ENCODE measurements around the gene PHC1.

The PHC1 gene

GRCh38 chr12:8953773-8954402 lies 39.6 kb downstream of the PHC1 start:
- Mint-ChIP-seq H3K9me3 (peaks cover 5% of the 10 kb centered on the region), H3K4me1 (peaks cover 79% of the 10 kb centered on the region), H3K4me3 (peak overlapping the region; percentile 84), H3K27me3 (no peaks in the 10 kb centered on the region), H3K27ac (peak overlapping the region; percentile 87), H3K36me3 (peaks cover 1% of the 10 kb centered on the region)

GRCh38 chr12:8956073-8956472 lies 41.8 kb downstream of the PHC1 start:
- Mint-ChIP-seq H3K36me3 (peaks cover 2% of the 10 kb centered on the region), H3K4me3 (no peak overlapping the region), H3K9me3 (peaks cover 5% of the 10 kb centered on the region), H3K4me1 (peaks cover 96% of the 10 kb centered on the region), H3K27ac (no peak overlapping the region), H3K27me3 (no peaks in the 10 kb centered on the region)

DNA sequence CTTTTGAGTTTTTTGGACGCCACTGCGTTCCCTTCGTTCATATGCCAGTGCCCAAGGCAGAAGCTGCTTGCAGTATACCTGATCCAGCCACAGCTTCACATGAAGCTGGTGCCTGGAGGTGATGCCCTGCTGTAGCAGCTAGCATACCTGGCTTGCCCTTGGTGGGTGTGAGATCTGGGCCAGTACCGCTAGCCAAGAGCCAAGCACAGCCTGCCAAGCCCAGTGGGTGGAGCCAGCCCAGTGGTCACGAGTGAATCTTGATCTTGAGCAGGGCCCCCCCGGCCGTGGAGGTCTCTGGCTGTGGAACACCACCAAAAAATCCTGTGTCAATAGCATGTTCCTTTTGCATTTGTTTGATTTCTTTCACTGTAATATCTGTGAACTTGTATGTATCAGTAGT lies 42.5 kb downstream of the PHC1 start:
- Mint-ChIP-seq H3K27ac (peak overlapping the region; percentile 71), H3K27me3 (no peaks in the 10 kb centered on the region), H3K9me3 (peaks cover 5% of the 10 kb centered on the region), H3K4me3 (peak overlapping the region; percentile 16), H3K4me1 (peaks cover 93% of the 10 kb centered on the region), H3K36me3 (peaks cover 2% of the 10 kb centered on the region)

GRCh38 chr12:8957561-8957960 lies 43.3 kb downstream of the PHC1 start:
- Mint-ChIP-seq H3K4me1 (peaks cover 93% of the 10 kb centered on the region), H3K9me3 (peaks cover 5% of the 10 kb centered on the region), H3K4me3 (no peak overlapping the region), H3K36me3 (peaks cover 6% of the 10 kb centered on the region), H3K27me3 (no peaks in the 10 kb centered on the region), H3K27ac (peak overlapping the region; percentile 38)

DNA sequence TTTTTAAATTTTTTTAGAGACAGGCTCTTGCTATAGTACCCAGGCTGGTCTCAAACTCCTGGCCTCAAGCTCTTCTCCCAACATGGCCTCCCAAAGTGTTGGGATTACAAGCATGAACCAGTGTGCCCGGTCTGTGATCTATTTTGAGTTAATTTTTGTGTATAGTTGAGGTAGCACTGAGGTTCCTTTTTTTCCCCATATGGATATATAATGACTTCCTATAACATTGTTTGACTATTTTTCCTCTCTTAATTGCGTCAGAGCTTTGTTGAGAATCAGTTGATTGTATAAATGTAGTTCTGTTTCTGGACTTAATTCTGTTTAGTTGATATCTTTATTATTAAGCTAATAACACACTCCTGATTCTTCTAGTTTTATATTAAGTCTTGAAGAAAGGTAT lies 43.8 kb downstream of the PHC1 start:
- Mint-ChIP-seq H3K4me1 (peaks cover 93% of the 10 kb centered on the region), H3K36me3 (peaks cover 8% of the 10 kb centered on the region), H3K27ac (peak overlapping the region; percentile 33), H3K4me3 (no peak overlapping the region), H3K9me3 (peaks cover 5% of the 10 kb centered on the region), H3K27me3 (no peaks in the 10 kb centered on the region)

- peak overlapping the region; percentile 63 for H3K27ac Mint-ChIP-seq
- H3K27me3 Mint-ChIP-seq, result no peaks in the 10 kb centered on the region
- peaks cover 16% of the 10 kb centered on the region for H3K36me3 Mint-ChIP-seq
- H3K4me3 Mint-ChIP-seq, result peak overlapping the region; percentile 1
- H3K9me3 Mint-ChIP-seq, result peaks cover 5% of the 10 kb centered on the region
- H3K4me1 Mint-ChIP-seq, result peaks cover 82% of the 10 kb centered on the region
Observed at GRCh38 chr12:8960176-8960575, 45.9 kb downstream of the PHC1 start.

DNA sequence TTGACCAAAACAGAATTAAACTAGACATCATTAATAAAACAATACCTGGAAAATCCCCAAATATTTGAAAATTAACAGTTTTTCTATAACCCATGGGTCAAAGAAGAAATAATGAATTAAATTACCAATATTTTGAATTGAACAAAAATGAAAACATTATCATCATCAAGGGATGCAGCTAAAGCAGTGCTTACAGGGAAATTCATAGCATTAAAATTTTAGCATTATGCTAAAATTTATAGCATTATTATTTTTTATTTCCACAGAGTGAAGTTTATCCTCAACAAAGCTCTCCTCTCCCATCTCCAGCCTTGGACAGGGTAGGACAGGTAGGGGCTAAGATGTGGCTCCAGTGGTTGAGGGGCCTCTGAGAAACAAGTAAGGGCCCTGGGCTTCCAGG lies 54.5 kb downstream of the PHC1 start:
- no peak overlapping the region for H3K4me3 Mint-ChIP-seq
- peaks cover 17% of the 10 kb centered on the region for H3K36me3 Mint-ChIP-seq
- no peaks in the 10 kb centered on the region for H3K27me3 Mint-ChIP-seq
- peaks cover 8% of the 10 kb centered on the region for H3K9me3 Mint-ChIP-seq
- H3K4me1 Mint-ChIP-seq, result peaks cover 23% of the 10 kb centered on the region
- H3K27ac Mint-ChIP-seq, result no peak overlapping the region

GRCh38 chr12:8969861-8970411 lies 55.6 kb downstream of the PHC1 start:
- Mint-ChIP-seq H3K36me3 (peaks cover 15% of the 10 kb centered on the region), H3K9me3 (peaks cover 8% of the 10 kb centered on the region), H3K27me3 (no peaks in the 10 kb centered on the region), H3K27ac (no peak overlapping the region), H3K4me3 (no peak overlapping the region), H3K4me1 (peaks cover 17% of the 10 kb centered on the region)

DNA sequence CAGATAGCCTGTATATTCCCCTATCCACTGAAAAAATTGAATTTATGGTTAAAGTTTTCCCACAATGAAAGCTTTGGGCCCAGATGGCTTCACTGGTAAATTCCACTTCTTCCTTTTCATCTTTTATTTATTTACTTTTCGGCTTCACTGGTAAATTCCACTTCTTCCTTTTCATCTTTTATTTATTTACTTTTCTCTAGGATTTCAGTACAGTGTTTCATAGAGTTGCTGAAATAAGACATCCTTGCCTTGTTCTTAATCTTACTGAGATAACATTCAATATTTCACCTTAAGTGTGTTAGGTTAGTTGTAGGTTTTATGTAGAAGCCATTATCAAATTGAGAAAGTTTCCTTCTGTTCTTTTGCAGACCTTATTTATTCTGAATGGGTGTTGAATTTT lies 56.1 kb downstream of the PHC1 start:
- Mint-ChIP-seq H3K27me3 (no peaks in the 10 kb centered on the region), H3K9me3 (peaks cover 8% of the 10 kb centered on the region), H3K4me3 (no peak overlapping the region), H3K36me3 (peaks cover 15% of the 10 kb centered on the region), H3K4me1 (peaks cover 18% of the 10 kb centered on the region), H3K27ac (peak overlapping the region; percentile 13)

DNA sequence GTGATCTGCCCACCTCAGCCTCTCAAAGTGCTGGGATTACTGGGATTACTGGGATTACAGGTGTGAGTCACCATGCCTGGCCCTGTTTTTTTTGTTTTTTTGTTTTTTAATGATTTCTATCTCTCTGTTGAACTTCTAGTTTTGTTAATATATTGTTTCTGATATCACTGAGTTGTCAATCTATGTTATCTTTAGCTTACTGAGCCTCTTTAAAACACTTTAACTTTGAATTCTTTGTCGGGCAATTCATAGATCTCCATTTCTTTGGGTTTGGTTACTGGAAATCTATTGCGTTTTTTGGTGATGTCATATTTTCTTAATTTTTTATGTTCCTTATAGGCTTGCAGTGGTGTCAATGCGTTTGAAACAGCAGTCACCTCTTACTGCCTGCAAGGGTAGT lies 65.8 kb downstream of the PHC1 start:
- Mint-ChIP-seq H3K36me3 (peaks cover 34% of the 10 kb centered on the region), H3K4me1 (peaks cover 40% of the 10 kb centered on the region), H3K9me3 (peaks cover 14% of the 10 kb centered on the region), H3K4me3 (no peak overlapping the region), H3K27me3 (no peaks in the 10 kb centered on the region), H3K27ac (no peak overlapping the region)

DNA sequence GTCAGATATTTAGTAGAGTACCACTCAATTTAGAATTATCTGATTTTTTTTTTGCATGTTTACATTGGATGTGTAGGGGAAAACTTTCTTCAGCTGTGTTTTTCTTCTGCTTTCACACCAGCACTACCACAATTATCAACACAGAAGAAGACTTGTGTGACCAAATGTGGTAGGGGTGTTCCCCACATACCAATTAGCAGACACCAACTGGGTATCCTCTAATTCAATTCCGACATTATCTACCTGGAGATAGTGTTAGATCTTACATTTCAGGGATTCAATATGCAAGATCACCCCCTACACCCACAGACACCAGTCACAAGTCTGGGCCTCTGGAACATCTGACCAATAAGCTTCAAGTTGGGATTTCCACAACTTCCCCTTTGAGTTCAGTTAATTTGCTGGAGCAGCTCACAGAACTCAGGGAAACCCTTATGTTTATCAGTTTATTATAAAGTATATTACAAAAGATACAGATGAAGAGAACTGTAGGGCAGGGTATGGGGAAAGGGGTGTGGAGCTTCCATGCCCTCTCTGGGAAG lies 71.0 kb downstream of the PHC1 start:
- Mint-ChIP-seq H3K27me3 (no peaks in the 10 kb centered on the region), H3K9me3 (no peaks in the 10 kb centered on the region), H3K27ac (no peak overlapping the region), H3K36me3 (peaks cover 17% of the 10 kb centered on the region), H3K4me3 (no peak overlapping the region), H3K4me1 (peaks cover 61% of the 10 kb centered on the region)

GRCh38 chr12:8987163-8987562 lies 72.9 kb downstream of the PHC1 start:
- Mint-ChIP-seq H3K4me3 (peak overlapping the region; percentile 63), H3K36me3 (peaks cover 11% of the 10 kb centered on the region), H3K27ac (no peak overlapping the region), H3K4me1 (peaks cover 64% of the 10 kb centered on the region), H3K27me3 (no peaks in the 10 kb centered on the region), H3K9me3 (no peaks in the 10 kb centered on the region)

- Mint-ChIP-seq H3K4me1 (peaks cover 69% of the 10 kb centered on the region), H3K4me3 (peak overlapping the region; percentile 63), H3K9me3 (no peaks in the 10 kb centered on the region), H3K27ac (peak overlapping the region; percentile 0), H3K36me3 (peaks cover 11% of the 10 kb centered on the region), H3K27me3 (no peaks in the 10 kb centered on the region)
Observed at GRCh38 chr12:8987685-8988084, 73.4 kb downstream of the PHC1 start.

DNA sequence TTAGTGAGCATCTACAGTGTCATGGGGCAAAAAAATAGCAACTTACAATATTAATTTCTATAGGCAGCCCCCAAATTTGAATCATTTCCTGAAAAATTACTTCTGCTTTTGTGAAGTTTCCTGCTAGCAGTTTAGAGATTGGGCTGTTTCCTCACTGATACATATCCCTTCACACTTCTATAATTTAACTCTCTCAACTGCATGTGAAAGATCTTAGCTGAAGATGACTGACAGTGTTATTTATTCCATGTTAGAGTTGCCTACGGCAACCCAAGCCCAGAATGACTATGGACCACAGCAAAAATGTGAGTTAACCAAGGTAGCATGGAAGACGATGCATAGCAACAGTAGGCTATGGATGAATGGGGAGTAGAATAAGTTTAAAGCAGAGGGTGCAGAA lies 75.1 kb downstream of the PHC1 start, which contains the start of gene KLRG1:
Gene KLRG1 (plus strand): TSS at position 134 of the 400 bp plus-strand sequence. CDS start 90 bp downstream, at position 224.
- H3K36me3 Mint-ChIP-seq, result peaks cover 6% of the 10 kb centered on the region
- H3K9me3 Mint-ChIP-seq, result no peaks in the 10 kb centered on the region
- peak within 1 kb of the TSS; percentile 86 for H3K4me3 Mint-ChIP-seq
- H3K27ac Mint-ChIP-seq, result peak within 1 kb of the TSS; percentile 94
- no peaks in the 10 kb centered on the region for H3K27me3 Mint-ChIP-seq
- peaks cover 80% of the 10 kb centered on the region for H3K4me1 Mint-ChIP-seq
